Measurements from ENCODE around the gene LMO7.
"Not testable (repeated sequence)": the region's sequence is repeated elsewhere in the genome, so short reads cannot be mapped to it uniquely, and the experiment has no call there.

The LMO7 gene

DNA sequence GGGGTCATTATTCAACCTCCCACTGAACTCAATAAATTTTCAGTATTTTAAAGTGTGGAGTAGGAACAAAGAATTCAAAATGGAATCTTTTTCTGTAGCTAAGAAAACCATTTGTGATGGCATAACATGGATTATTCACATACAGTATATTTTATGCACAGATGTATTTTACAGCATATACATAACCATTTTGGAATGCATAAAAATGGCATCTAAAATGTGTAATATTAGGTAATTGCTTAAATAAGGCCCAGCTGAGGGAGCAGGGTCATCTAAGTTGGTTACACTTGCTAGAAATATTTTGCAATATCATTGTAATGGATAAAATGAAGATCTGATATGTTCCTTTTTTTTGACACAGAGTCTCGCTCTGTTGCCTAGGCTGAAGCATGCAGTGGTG lies 146.9 kb downstream of the LMO7 start:
- DNase-seq, result no peak

DNA sequence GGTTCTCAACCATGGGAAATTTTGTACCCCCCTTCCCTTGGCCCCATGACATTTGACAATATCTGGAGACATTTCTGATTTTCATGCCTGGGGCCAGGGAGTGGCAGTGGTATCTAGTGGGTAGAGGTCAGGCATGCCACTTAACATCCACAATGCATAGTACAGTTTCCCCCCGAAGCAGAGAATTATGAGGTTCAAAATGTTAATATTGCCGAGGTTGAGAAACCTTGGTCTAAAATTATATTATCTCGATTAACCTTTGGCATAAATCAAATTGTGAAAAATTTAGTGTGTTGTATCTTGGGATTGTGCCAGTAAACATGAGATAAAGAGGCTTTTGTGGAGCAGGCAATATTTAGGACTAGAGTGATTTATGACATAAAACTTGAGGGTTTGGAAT lies 147.9 kb downstream of the LMO7 start:
- DNase-seq, result no peak

DNA sequence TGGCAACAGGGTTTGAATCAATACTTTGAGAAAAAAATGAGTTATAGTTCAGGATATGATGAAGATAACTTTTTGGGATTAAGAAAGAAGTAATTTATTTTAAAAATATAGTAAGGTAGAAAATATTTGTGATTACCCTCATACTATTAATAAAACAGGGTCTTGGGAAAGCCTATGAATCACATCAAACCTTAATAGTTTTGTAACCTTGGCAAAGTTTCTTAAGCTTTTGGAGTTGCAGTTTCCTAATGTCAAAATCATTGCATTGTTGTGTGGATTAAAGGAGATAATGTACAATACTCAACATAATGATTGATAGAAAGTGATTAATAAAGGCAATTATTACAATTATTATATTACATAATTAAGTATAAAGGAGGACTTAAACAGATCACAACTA lies 149.0 kb downstream of the LMO7 start:
- DNase-seq, result no peak

DNA sequence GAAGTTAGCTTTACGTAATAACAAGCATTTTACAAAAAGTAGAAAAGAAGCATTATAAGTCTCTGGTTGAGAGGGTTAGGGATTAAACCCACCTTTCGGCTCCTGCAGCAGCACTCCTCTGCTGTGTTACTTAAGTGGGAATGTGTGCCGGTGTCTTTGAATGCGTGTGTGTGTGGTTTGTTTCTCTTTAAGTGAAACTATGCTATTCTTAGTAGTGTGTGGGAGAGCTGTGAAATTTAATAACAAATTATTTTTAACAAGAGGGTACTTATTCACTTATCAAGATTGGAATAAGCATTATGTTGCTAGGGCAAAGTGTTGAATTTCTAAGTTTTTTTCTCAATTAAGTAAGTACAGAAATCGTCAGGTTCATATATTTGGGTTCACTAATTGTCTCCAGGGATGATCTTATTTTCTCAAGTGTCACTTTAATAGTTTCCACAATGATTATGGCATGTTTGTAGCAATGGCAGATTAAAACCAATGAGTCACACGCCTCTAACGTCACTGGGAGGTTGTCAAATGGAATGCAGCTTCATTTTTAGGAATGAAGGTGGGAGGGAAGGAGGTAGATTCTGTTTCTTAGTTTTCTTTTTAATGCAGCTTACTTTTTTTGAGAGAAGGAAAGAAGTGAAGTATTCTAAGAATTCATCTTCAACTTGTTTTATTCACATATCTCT lies 151.3 kb downstream of the LMO7 start:
- DNase-seq, result no peak

DNA sequence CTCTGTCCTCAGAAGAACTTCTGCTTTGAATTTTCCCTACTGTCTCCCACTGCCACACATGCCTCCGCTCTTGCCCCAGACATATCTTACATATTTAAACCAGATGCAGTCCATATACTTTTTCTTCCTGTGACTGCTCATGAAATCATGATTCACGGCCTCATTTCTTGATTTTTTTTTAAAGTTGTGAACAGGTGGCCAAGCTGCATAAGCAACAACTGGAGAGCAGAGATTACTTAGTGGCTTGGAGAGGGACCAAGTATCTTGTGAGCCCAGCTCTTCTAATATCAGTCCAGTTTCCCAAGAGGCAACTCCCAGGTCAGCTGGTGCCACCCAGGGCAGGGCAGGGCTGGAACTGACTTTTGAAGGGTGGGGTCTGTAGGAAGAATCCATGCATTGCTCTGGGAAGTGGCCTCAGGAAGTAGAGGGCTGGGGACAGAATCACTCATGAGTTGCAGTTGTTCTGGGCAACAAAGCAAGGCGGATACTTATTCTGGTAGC lies 152.4 kb downstream of the LMO7 start:
- DNase-seq, result no peak

DNA sequence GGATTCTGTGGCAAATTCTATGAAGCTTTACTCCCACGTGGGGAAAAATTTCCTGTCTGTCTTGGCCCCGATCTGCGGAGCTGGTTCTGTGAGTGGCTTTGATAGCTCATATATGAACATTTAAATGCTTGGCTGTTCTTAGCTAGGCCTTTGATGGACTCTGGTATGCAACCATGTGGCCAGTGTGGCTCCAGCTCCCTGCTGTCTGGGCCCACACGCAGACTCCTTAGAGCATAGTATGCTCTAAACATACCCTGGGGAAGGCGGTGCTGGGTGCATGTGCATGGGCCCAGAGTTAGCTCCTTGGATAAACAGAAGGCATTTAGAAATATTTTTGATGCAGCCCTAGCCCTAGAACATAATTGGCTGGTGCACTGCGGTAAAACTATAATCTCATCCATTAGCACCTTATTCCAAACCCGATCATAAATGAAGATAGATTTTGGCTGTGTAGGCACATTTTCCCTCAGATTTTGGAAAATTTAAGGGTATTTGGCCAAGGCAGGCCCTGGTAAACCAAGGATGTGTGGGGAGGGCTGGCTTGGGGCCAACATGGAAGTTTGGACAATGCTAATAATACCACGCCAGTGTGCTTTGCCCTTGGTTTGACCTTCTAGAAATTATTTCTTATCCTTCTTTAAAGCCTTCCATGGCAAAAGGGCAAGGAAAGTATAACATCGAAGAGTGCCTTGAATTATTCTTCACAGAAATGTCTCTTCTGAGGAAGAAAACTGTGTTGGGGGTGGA lies 153.5 kb downstream of the LMO7 start:
- no peak for DNase-seq

DNA sequence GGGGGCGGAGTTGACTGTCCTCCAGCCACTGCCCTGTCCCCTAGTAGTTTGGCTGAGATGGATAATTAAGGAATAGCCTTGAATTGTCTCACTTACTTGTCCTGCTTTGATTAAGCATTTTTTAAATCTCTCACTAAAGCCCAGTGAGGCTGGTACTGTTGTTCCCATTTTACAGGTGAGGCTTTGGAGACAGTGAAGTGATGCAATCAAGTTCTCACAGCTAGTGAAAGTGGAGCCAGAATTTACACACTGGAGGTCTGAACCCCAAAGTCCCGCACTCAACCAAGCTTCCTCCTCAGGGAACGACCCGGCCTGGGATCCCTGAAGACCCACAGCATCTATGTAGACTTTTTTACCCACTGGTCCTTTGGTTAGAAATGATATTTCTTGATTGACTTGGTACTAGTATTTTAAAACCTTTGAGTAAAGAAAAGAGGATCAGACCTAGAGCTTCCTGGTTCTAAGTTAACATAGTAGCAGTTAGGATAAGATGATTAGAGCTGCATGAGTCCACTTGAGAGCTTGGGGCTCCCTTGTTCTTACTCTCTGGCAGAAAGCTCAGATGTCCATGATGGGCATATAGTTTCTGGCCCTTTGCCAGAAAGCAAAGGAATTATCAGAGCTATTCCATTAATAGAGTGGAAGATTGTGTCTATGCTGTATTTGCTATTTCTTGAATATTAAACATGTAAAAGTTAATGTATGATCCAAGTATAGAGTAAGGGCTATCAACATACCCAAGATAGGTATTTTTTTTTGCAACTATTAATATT lies 154.3 kb downstream of the LMO7 start:
- no peak for DNase-seq

DNA sequence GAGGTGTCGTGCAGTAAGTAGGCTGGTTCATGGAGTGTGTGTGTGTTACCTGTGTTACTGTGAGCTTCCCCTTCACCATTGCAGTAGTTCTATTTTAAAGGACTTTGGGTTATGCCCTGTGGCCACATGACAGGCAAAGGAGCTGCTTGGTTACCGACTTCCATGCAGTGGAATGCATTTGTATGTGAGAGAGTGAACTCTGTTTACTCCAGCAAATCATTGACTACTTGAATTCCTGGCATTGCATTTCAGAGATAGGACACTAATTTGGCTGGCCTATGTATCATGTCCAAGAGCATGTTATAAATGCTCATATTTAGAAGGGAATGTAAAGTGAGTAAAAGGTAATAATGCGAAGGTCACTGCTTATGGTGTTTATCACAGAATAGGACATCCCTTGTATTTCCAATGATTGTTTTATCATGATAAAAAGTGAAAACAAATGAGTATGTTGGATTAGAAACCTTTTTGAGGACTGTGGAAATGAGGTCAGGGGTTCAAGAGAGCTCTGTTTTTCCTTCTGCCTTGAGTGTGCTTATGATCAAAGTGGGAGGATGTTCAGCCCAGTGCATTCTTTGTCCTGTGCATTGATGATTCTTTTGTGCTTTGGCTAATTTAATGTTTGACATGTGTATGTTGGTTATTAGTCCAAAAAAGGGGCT lies 156.5 kb downstream of the LMO7 start:
- DNase-seq, result no peak

DNA sequence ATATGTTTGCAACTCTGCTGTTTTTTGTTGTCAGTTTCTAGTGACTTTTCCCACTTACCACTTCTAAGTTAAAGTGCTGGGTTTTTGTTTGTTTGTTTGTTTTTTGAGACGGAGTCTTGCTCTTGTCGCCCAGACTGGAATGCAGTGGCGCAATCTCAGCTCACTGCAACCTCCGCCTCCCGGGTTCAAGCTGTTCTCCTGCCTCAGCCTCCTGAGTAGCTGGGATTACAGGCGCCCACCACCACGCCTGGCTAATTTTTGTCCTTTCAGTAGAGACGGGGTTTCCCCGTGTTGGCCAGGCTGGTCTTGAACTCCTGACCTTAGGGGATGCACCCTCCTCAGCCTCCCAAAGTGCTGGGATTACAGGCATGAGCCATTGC lies 157.0 kb downstream of the LMO7 start:
- DNase-seq, result not testable (repeated sequence)

DNA sequence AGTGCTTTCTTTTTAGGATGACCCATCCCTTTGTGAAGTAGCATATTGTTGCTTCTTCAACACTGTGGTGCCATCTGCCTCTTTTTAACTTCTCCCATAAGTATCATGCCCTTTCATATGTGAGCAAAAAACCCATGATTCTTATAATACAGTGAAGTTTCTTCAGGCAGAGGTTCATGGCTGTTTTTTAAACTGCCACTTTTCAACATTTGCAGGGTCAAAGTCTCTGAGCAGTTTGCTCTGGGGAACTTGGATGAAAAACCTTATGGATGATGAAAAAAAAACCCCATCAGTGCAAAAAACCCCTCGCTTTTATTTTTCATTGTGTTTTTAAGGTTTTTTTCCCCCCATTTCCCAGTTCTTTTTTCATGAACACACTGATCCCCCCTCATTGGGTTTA lies 158.5 kb downstream of the LMO7 start:
- no peak for DNase-seq

DNA sequence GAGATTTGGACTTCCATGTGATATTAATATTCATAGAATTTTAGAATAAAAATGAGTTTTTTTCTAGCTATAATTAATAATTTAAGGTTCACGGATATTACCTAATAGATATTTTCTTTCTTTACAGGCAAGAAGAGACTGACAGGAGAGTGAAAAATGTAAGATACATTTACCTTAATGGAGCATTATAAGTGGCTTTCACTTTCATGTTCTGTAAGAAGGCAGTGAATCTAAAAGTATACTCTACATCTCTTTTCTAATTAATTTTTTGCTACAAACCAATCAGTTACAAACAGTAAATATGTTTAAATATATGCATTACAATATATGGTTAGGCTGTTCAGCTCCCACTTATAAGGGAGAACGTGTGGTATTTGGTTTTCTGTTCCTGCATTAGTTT lies 159.1 kb downstream of the LMO7 start:
- no peak for DNase-seq

DNA sequence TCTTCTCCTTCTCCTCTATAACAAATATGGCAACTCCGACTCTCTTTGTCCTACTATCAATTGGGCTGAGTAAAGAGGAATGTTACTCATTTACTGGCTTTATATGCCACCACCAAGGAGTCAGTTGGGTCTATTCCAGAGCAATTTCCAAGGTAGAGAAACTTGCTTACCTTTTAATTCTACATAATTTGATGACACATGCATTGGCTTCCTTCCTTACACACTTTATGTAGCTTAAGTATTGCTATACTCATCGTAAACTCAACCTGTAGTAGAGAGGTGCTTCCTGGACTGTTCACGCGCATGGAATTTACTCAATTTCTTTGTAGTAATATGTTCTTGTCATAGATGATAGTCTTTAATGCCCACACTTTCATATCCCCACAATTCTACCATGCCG lies 160.7 kb downstream of the LMO7 start:
- DNase-seq, result no peak

DNA sequence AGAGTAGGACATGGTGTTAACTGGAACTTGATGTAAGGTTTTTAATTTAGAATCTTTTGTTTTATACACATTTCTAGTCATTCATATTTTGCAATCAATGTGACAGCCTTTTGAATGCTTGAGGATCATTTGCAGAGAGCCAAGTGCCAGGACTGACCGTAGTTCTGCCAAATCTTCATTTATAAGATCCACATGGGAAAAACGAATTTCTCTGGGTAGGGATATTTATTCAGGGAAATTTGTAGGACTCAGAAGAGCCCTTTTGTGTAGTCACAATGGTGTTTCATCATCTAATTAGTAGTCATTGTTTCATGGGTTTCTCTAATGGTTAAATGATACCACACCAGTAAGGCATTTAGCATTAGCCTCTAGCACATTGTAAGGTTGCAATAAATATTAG lies 161.1 kb downstream of the LMO7 start:
- no peak for DNase-seq

DNA sequence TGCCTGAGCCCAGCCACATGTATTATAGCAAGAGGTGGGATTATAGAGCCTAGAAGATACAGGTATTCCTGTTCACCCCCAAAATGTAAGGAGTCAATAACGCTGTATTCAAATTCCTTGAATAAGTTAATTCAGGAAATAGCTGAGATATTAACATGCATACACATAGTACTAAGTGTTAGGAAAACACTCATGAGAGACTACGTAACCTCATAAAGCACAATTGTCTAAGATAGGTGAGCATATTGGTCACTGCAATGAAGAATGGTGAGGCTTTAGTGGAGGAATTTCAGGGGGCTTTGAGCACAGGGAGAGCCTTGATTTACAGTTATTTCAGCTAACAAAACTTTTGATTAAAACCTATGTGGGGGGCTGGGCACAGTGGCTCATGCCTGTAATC lies 161.6 kb downstream of the LMO7 start:
- no peak for DNase-seq

DNA sequence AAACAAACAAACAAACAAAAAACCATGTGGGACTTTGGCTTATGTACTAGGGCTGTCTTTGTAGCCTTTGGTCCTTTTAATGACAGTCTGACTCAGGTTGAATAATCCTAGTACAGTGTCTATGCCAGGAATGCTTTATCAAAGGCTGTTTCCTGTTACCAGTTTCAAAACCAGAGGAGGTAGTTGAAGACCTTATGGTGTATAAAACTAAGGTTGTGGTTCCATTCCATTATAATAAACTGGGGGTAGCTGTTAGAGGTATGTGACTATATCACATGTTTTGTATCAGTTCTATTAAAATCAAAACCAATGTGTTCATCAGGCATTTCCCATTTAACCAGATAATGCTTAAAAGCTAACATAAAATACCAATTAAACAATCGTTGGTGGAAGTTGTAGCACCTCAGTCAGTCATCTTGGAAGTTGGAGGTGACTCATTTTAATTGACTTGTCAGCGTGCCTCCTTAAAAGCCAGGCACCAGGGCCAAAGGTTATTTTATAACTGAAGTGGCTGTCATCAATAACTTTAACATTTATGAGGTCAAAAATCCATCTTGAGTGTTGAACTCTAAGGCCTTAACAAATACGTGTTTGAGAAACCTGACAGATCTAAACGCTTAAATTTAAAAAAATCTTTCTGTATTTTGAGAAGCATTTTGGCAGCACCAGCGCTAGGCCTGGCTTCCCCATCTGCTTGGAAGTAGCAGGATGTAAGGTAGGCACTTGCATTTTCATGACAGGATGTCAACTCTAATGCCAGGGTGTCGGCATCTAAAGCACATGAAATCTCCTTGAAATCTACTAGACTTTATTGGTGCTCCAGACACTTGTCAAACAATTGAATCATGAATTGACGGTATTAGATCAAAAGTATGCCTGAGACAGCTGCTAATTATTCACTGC lies 162.5 kb downstream of the LMO7 start:
- no peak for DNase-seq

DNA sequence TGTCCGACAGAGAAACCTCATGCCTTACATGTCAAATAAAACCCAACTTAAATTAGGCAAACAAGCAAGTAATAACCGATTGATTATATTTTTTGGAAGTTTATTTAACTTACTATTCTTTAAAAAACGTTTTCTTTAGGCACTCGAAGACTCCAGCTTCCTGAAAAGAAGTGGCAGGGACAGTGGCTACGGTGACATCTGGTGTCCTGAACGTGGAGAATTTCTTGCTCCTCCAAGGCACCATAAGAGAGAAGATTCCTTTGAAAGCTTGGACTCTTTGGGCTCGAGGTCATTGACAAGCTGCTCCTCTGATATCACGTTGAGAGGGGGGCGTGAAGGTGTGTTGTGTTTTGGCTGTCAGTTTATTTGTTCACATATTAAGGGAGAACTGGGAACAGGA lies 164.4 kb downstream of the LMO7 start:
- no peak for DNase-seq

DNA sequence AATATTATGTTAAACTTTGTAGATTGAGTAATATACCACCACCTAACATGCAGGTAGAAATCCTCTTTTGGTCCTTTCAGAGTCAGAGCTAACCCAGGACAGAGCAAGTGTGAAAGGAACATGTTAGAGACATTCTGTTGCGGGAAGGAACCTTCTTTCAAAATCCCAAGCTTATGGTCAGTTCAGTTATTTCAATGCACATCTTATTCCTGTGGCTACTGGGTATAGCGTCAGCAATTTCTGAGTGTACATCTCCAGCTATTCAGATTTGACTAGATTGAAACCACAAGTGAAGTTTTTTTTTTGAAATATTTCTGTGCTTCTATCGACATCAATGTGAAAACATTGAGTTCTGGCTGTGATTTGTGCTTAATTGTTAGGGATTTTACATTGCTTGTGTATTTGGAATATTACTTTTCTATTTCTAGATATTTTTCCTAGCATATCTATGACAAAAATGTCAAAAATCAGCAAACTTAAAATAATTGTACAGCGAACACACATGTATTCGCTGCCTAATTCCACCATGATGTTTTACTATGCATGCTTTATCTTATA lies 165.3 kb downstream of the LMO7 start:
- DNase-seq, result no peak

DNA sequence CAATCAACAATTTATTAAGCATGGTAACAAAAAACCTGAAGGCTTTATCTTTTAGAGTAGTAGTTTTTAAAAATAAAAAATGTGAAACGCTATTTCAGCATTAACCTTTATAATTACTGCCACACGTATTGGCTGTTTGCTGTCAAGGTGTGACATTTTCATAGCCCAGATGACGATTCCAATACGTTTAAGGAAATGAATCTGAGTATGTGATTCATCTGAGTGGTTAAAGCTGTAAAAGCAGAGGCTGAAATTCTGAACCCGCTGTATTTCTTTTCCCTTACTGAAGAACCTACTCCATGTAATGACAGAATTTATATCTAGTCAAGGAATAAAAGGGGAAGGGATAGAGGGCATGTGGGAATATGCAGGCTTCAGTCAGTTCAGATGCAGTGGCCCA lies 166.0 kb downstream of the LMO7 start:
- no peak for DNase-seq

DNA sequence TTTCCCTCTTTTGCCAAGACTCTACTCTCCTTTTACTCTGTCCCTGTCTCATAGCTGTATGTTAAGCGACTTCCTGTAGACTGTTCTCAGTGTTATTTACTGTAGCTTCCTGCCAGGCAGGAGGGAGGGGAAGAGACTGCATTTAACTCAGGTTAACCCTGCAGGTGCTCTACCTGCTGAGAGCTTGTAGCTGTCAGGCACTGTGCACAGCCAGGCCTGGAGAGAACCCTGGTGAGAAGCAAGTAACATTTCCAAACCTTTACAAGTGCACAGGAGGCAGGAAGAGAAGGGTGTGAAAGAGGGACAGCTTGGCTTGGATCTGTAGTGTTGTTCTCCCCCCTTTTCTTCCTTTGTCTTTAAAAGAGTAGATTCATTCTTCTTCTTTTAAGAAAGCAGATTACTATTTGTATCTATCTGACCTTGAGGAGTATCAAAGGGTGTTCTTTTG lies 167.1 kb downstream of the LMO7 start:
- DNase-seq, result peak; percentile 59

DNA sequence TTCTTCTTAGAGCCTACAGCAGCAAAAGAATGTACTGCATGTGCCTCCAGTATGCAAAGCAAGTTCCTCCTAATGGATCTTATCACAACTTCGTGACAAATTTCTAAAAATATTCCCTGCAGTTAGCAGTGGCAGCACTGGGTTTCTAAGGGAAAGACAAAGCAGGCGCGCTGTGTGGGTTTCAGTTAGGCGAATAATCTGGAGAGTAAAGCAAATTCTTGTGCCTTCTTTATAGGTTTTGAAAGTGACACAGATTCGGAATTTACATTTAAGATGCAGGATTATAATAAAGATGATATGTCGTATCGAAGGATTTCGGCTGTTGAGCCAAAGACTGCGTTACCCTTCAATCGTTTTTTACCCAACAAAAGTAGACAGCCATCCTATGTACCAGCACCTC lies 167.9 kb downstream of the LMO7 start:
- no peak for DNase-seq

DNA sequence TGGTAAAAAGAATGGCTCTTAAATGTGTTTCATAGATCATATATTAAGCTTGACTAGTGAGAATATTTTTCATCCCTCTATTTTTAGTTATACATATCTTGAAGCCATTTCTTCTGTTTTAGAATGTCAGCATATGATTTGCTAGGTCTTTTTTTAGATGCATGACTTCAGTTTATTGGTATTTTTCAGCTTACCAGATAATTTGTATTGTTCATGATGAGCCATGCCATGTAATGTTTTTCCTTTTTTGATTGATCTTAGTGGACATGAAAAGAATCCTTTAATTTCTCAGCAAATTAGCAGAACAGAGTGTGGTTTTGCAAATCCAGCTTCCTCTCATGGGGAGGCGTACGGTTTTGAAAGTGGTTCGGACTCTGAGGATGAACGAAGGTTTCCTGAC lies 168.5 kb downstream of the LMO7 start:
- DNase-seq, result no peak

DNA sequence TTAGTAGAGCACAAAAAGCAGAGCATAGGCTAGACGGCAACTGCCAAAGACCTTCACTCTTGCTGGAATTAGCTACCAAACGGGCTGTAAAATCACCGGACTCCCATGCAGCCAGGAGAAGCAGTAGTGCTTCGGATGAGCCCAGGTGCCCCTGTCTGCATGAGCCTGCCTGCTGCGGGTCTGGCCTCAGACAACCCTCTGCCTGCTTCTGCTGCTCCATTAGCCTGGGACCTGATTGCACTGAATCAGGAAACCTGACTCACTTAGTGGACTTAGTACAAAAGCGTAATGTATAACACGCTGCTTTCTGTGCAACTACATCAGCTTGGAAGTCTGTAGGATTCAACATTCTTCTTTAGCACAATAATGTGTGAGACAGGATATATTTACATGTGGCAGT lies 170.0 kb downstream of the LMO7 start:
- DNase-seq, result no peak
